Common myeloid progenitor, CD34-positive (primary cell): ENCODE measurements around the gene PIM3.

Experiments
- CTCF ChIA-PET: fragments of 350-600 bp; sonication (Branson Sonifier 250); formaldehyde crosslinking; loops from one replicate; lab custom pipeline; 2021; ENCODE audit warnings: antibody characterized with exemption; lab: Charles Lee
- POLR2A ChIA-PET: fragments of 350-600 bp; sonication (Branson Sonifier 250); formaldehyde crosslinking; loops from one replicate; lab custom pipeline; 2021; ENCODE audit warnings: antibody characterized with exemption; lab: Charles Lee
- DNase-seq, 3 donors: peaks; one replicate each; pipeline versions ENCODE4 v3.0.0 to v3.0.0-alpha.2; 2013
- H3K27ac ChIP-seq, 2 experiments: 1 replicate in 1 of 2; 2 replicates in 1 of 2; pipeline ENCODE4 v1.7.0; 2013; ENCODE audit warnings: inconsistent platforms in 2 of 2, low read length in 2 of 2, mild to moderate bottlenecking in 2 of 2, low read depth in 1 of 2, moderate library complexity in 1 of 2; ENCODE audit not compliant: severe bottlenecking in 2 of 2, insufficient read depth in 1 of 2, poor library complexity in 1 of 2
- H3K27me3 ChIP-seq, 5 experiments: replicated peaks in 2 of 5; 1 replicate in 3 of 5; 2 replicates in 2 of 5; pipeline versions ENCODE4 v1.6.1 to v1.7.0; 2013; ENCODE audit warnings: low read length in 4 of 5, mild to moderate bottlenecking in 2 of 5, moderate library complexity in 2 of 5, inconsistent platforms in 1 of 5; ENCODE audit not compliant: insufficient read depth in 5 of 5, control insufficient read depth in 4 of 5
- H3K36me3 ChIP-seq, 4 experiments: 1 replicate in 2 of 4; 2 replicates in 2 of 4; pipeline versions ENCODE4 v1.6.1 to v1.7.0; 2013; ENCODE audit warnings: low read length in 3 of 4, control low read depth in 1 of 4, mild to moderate bottlenecking in 1 of 4; ENCODE audit not compliant: control insufficient read depth in 4 of 4, insufficient read depth in 4 of 4
- H3K4me1 ChIP-seq, 4 experiments: 1 replicate in 3 of 4; 2 replicates in 1 of 4; pipeline versions ENCODE4 v1.6.1 to v1.7.1; 2013; ENCODE audit warnings: low read length in 3 of 4, mild to moderate bottlenecking in 3 of 4, control low read depth in 1 of 4, inconsistent platforms in 1 of 4, moderate library complexity in 1 of 4; ENCODE audit not compliant: control insufficient read depth in 4 of 4, insufficient read depth in 4 of 4; ENCODE audit errors: control extremely low read depth in 1 of 4
- H3K4me3 ChIP-seq, 7 experiments: 1 replicate in 4 of 7; 2 replicates in 3 of 7; pipeline versions ENCODE4 v1.5.1 to v1.7.0; 2013; ENCODE audit warnings: mild to moderate bottlenecking in 7 of 7, low read length in 6 of 7, moderate library complexity in 6 of 7, inconsistent platforms in 2 of 7, low read depth in 2 of 7, control low read depth in 1 of 7; ENCODE audit not compliant: insufficient read depth in 4 of 7, control insufficient read depth in 1 of 7; ENCODE audit errors: extremely low read depth in 1 of 7
- H3K9me3 ChIP-seq, 5 experiments: 1 replicate in 4 of 5; 2 replicates in 1 of 5; pipeline versions ENCODE4 v1.6.1 to v1.7.1; 2013; ENCODE audit warnings: low read length in 4 of 5, mild to moderate bottlenecking in 2 of 5, inconsistent platforms in 1 of 5, low read depth in 1 of 5, moderate library complexity in 1 of 5; ENCODE audit not compliant: control insufficient read depth in 4 of 5, insufficient read depth in 2 of 5; ENCODE audit errors: control extremely low read depth in 1 of 5
- WGBS: methylation state at CpG from one replicate; pipeline ENCODE4 v1.1.5; 2013; ENCODE audit not compliant: insufficient coverage; 5-methylcytosine and 5-hydroxymethylcytosine counted together

PIM3 gene

DNA sequence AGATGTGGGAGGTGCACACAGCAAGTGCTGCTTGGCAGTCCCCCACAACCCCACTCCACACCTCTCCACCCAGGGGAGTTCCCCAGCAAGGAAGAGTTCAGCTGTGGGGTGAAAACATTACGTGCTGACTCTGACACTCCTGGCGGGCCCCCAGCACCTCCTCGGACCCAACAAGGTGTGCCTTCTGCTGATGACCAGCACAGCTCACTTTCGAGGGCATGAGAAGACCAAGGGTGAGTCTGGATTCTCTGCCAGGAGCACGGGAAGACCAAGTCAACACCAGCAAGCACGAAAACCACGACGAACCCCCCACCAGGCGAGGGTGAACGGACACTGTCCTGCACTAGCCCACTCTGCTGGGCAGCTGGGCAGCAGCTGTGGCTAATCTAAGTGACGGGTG lies 43.7 kb upstream of the PIM3 start:
- Histone ChIP-seq H3K36me3 (peaks cover 0 to 40% (median 17%) of the 10 kb centered on the region in 4 experiments), H3K9me3 (no peaks in the 10 kb centered on the region), H3K4me3 (peak overlapping the region in 2 of 7 experiments; percentile 12 to 89), H3K4me1 (peaks cover 2 to 25% (median 18%) of the 10 kb centered on the region in 4 experiments), H3K27me3 (no peaks in the 10 kb centered on the region), H3K27ac (no peak overlapping the region)
- ChIA-PET CTCF (interaction anchor here (0.6 to 0.9 kb wide), 2 partner anchors 56 to 134 kb away, joined by 3 to 4 read pairs; no protein-coding TSS in a partner anchor), POLR2A (interaction anchor here (1.1 to 2.4 kb wide), 2 partner anchors 62 to 88 kb away, joined by 3 to 17 read pairs; no protein-coding TSS in a partner anchor)
- WGBS = 89% methylated on average over 11 of the region's 11 CpGs
- no peak for DNase-seq

DNA sequence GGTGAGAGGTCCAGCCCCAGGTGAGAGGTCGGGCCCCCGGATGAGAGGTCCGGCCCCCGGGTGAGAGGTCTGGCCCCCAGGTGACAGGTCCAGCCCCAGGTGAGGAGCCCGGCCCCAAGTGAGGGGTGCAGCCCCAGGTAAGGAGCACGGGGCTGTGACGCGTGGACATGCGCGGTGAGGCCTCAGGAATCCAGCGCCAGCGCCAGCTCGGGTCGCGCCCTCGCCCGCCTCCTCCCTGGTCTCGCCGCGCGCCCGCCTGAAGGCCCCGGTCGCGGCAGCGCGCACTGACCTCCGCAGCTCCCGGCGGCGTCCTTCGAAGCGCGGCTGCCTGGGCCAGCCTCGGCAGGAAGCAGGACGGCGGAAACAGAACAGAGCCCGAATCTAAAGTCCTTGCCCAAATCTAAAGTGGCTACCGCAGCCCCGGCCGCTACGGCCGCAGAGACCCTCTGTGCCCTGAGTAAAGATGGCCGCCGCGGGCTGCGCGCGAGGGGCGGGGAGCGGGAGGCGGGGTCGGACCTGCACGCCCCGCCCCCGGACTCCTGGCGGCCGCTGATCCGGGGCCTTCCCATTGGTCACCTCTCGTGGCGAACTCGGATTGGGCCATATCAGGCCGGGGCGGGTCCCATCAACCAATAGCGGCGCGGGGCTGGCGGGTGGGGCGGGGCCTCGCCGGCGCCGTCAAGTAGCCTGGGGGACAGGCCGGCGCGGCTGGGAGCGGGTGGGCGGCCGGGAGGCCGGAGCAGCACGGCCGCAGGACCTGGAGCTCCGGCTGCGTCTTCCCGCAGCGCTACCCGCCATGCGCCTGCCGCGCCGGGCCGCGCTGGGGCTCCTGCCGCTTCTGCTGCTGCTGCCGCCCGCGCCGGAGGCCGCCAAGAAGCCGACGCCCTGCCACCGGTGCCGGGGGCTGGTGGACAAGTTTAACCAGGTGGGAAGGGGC lies 42.3 kb upstream of the PIM3 start, which contains the start of the genes ALG12 and CRELD2:
Gene ALG12, minus strand, starts transcription at position 465 of the 937 bp plus-strand sequence. CDS start 4,673 bp downstream, outside the sequence.
Gene CRELD2, plus strand, starts transcription at position 661 of the 937 bp plus-strand sequence. Its CDS starts 136 bp downstream, at position 797.
- peak within 1 kb of the TSS; percentile 58 to 86 for H3K27ac ChIP-seq
- H3K27me3 ChIP-seq = no peaks in the 10 kb centered on the region
- WGBS = 0% methylated on average over 82 of the region's 103 CpGs
- CTCF ChIA-PET = no interaction called here
- peak; percentile 96 to 97 (median 97) for DNase-seq
- H3K9me3 ChIP-seq = no peaks in the 10 kb centered on the region
- H3K4me3 ChIP-seq = peak within 1 kb of the TSS; percentile 67 to 97 (median 83)
- POLR2A ChIA-PET = interaction anchor here (0.8 to 2.4 kb wide), 4 partner anchors 12 to 108 kb away, joined by 3 to 17 read pairs (median 5); no protein-coding TSS in a partner anchor
- peaks cover 0 to 30% (median 7%) of the 10 kb centered on the region in 4 experiments for H3K36me3 ChIP-seq
- peaks cover 2 to 25% (median 21%) of the 10 kb centered on the region in 4 experiments for H3K4me1 ChIP-seq

DNA sequence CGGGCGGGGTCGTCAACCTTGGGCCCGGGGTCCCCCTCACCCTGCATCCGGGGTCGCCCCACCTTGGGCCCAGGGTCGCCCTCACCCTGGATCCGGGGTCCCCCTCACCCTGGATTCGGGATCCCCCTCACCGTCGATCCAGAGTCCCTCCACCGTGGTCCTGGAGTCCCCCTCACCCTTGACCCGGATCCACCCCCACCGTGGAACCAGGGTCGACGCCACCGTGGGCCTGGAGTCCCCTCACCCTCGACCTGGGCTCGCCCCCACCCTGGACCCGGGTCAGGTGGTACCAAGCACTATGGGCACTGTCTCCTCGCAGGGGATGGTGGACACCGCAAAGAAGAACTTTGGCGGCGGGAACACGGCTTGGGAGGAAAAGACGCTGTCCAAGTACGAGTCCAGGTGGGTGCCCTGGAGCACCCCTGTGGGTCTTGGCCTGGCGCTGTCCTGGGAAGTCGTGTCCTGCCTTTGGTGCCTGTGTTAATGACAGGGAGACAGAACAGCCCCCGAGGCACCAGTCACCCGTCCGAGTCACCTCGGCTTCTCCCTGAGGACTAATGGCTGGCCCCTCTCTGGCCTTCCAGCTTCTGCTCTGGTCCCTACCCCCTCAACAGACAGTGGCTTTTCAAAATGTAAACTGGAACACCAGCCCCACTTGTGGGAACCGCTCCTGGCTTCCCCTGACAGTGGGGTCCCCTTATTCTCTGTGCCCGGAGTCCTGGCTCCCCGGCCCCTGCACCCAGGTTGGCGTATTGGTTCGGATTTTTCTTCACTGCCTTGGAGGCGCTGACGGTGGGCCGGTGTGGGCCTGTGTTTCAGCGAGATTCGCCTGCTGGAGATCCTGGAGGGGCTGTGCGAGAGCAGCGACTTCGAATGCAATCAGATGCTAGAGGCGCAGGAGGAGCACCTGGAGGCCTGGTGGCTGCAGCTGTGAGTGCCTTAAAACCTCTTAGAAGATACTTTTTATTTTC lies 41.4 kb upstream of the PIM3 start:
- H3K27me3 ChIP-seq = no peaks in the 10 kb centered on the region
- H3K9me3 ChIP-seq = no peaks in the 10 kb centered on the region
- peaks cover 0 to 22% (median under 1%) of the 10 kb centered on the region in 4 experiments for H3K36me3 ChIP-seq
- H3K4me3 ChIP-seq = peak overlapping the region in 6 of 7 experiments; percentile 30 to 89 (median 78)
- peaks cover 7 to 31% (median 27%) of the 10 kb centered on the region in 4 experiments for H3K4me1 ChIP-seq
- POLR2A ChIA-PET = interaction anchor here (0.9 to 2.4 kb wide), 4 partner anchors 11 to 109 kb away, joined by 3 to 17 read pairs (median 6); no protein-coding TSS in a partner anchor
- DNase-seq = no peak
- 52% methylated on average over 40 of the region's 47 CpGs for WGBS
- CTCF ChIA-PET = interaction anchor here (0.8 kb wide), 1 partner anchor 11 kb away, joined by 3 read pairs; no protein-coding TSS in a partner anchor
- peak overlapping the region in 1 of 2 experiments; percentile 34 for H3K27ac ChIP-seq

DNA sequence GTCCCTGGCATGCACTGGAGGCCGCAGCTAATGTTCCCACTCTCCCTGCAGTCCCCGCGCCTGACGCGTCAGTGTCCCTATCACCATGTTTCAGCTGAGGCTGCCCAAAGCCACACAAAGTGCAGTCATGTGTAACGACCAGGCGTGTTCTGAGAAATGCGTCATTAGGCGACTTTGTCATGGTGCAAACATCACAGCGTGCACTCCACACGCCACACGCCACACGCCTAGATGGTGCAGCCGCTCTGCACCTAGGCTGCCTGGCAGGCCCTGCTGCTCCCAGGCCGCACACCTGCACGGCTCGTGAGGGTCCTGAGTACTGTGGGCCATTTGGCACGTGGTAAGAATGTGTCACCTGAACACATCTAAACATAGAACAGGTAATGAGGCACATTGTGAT lies 39.7 kb upstream of the PIM3 start:
- H3K4me1 ChIP-seq = peaks cover 9 to 46% (median 43%) of the 10 kb centered on the region in 4 experiments
- no peak overlapping the region for H3K4me3 ChIP-seq
- CTCF ChIA-PET = no interaction called here
- POLR2A ChIA-PET = interaction anchor here (1.4 kb wide), 1 partner anchor 13 kb away, joined by 4 read pairs; no protein-coding TSS in a partner anchor
- no peak for DNase-seq
- no peak overlapping the region for H3K27ac ChIP-seq
- WGBS = 87% methylated on average over 18 of the region's 18 CpGs
- no peaks in the 10 kb centered on the region for H3K27me3 ChIP-seq
- peaks cover 0 to 22% (median 0%) of the 10 kb centered on the region in 4 experiments for H3K36me3 ChIP-seq
- no peaks in the 10 kb centered on the region for H3K9me3 ChIP-seq

DNA sequence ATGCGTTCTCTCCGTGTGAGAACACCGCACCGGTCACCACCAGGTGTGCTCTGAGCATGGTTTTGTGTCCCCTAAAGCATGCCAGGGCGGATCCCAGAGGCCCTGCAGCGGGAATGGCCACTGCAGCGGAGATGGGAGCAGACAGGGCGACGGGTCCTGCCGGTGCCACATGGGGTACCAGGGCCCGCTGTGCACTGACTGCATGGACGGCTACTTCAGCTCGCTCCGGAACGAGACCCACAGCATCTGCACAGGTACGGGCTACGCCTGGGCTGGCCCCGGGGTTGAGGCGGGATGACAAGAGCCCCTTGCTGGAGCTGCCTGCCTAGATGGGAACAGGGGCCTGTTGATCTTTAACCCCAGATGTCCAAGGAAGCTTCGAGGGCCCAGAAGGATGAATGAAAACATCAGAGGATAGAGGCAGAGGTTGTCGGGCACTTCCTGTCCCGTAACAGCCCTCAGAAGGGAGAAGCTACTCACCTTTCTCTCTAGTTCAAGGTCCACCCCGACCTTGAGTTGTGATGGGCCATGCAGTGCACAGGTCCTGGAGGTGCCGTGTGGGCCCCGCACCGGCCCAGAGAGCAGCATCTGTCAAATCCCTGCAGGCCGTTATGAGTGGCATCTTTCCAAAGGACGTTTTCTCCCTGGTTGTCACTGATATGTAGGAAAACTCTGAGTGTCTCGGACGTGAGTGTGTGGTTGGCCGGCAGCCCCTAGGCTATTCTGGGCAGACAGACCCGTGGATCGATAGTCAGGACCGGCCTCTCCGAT lies 38.9 kb upstream of the PIM3 start:
- H3K9me3 ChIP-seq = no peaks in the 10 kb centered on the region
- CTCF ChIA-PET = interaction anchor here (1.3 kb wide), 1 partner anchor 31 kb away, joined by 5 read pairs; no protein-coding TSS in a partner anchor
- peaks cover 0 to 22% (median 0%) of the 10 kb centered on the region in 4 experiments for H3K36me3 ChIP-seq
- H3K27me3 ChIP-seq = no peaks in the 10 kb centered on the region
- H3K4me3 ChIP-seq = no peak overlapping the region
- no peak overlapping the region for H3K27ac ChIP-seq
- POLR2A ChIA-PET = no interaction called here
- no peak for DNase-seq
- WGBS = 99% methylated on average over 32 of the region's 35 CpGs
- peaks cover 12 to 52% (median 47%) of the 10 kb centered on the region in 4 experiments for H3K4me1 ChIP-seq
